ENCODE data around the gene CIZ1. TPM values are rescaled to one million over a fixed set of nuclear protein-coding genes. Genes with fewer than 3 reads are reported as not detected.

Gene CIZ1
- total and polyA plus RNA-seq, 9 of the 15 experiments (the other 6 are each of a cell fraction or from before 2014, with no cell fraction given): 6.6 to 329 (median 87.8) TPM

DNA sequence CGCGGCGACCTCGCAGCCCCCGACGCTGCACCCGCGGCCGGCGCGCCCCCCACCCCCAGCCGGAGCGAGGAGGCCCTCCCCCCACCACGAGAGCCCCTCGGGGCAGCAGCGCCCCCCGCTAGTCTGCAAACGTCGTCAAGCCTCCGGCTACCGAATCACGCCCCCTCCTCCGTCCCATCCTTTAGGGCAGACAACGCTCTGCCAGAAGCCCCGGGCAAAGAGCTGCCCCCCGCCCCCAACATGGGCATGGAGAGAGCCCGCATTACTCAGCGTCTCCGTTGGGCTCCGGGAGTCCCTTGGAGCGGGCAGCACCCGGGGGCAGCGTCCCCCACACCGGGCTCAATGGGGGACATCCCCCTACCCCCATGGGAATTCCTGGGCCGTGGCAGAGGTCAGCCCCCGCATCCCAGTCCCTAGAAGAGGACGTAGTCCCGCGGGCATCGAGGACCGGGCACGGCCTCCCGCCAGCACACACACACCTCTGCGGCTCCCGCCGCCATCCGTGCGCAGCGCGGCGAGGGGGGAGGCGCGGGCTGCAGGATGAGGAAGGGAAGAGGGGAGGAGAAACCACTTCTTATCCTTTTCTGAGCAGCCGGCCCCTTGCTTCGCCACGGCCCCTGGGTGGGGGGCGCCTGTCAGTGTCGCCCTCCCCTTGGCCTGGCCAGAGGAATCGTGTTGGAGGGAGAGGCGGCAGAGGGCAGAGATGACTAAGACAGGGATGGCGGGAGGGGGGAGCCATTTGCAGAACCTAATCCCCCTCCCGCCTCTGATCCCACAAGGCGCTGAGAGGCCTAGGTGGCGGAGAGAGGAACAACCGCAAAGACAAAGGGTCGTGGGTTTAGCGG lies 12.6 kb upstream of the CIZ1 start (continued):
- TF ChIP-seq ZNF764 (CRISPR knock-in tag; IDR thresholded peaks at IDR 0.05; ENCODE audit: low read depth) (peak; percentile 48; the same call in 1 of the 2 replicates), FIP1L1 (IDR thresholded peaks at IDR 0.05; ENCODE audit: low read depth, low read length, poor library complexity, severe bottlenecking) (peak; percentile 79), DACH1 (IDR thresholded peaks at IDR 0.05; ENCODE audit: partially characterized antibody) (no peak), RCOR1 (IDR thresholded peaks at IDR 0.05; ENCODE audit: borderline replicate concordance in 1 of 2, low read depth in 2 of 2, low read length in 2 of 2) (peak in 1 of 2 experiments; percentile 74; a peak in 2 of 4 replicates), CHD4 (IDR thresholded peaks at IDR 0.05; ENCODE audit: insufficient read depth, insufficient replicate concordance, low read depth, low read length, poor library complexity, severe bottlenecking) (no peak), FOSL1 (tag; conservative IDR thresholded peaks at IDR 0.05) (no peak), NR4A1 (CRISPR knock-in tag; IDR thresholded peaks at IDR 0.05) (peak; percentile 70; the same call in 1 of the 2 replicates), NR4A1 (tag; IDR thresholded peaks at IDR 0.05) (no peak), HDGF (IDR thresholded peaks at IDR 0.05) (no peak), TRIM24 (IDR thresholded peaks at IDR 0.05) (peak in 1 of 2 experiments; percentile 55; a peak in 2 of 4 replicates), GTF2E2 (tag; IDR thresholded peaks at IDR 0.05) (no peak; the same call in 1 of the 2 replicates), ZBTB8A (IDR thresholded peaks at IDR 0.05; ENCODE audit: partially characterized antibody) (no peak)
- TF ChIP-seq, protein P1, sequence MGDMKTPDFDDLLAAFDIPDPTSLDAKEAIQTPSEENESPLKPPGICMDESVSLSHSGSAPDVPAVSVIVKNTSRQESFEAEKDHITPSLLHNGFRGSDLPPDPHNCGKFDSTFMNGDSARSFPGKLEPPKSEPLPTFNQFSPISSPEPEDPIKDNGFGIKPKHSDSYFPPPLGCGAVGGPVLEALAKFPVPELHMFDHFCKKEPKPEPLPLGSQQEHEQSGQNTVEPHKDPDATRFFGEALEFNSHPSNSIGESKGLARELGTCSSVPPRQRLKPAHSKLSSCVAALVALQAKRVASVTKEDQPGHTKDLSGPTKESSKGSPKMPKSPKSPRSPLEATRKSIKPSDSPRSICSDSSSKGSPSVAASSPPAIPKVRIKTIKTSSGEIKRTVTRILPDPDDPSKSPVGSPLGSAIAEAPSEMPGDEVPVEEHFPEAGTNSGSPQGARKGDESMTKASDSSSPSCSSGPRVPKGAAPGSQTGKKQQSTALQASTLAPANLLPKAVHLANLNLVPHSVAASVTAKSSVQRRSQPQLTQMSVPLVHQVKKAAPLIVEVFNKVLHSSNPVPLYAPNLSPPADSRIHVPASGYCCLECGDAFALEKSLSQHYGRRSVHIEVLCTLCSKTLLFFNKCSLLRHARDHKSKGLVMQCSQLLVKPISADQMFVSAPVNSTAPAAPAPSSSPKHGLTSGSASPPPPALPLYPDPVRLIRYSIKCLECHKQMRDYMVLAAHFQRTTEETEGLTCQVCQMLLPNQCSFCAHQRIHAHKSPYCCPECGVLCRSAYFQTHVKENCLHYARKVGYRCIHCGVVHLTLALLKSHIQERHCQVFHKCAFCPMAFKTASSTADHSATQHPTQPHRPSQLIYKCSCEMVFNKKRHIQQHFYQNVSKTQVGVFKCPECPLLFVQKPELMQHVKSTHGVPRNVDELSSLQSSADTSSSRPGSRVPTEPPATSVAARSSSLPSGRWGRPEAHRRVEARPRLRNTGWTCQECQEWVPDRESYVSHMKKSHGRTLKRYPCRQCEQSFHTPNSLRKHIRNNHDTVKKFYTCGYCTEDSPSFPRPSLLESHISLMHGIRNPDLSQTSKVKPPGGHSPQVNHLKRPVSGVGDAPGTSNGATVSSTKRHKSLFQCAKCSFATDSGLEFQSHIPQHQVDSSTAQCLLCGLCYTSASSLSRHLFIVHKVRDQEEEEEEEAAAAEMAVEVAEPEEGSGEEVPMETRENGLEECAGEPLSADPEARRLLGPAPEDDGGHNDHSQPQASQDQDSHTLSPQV (IDR thresholded peaks at IDR 0.05): no peak
- TF ChIP-seq, protein P2, sequence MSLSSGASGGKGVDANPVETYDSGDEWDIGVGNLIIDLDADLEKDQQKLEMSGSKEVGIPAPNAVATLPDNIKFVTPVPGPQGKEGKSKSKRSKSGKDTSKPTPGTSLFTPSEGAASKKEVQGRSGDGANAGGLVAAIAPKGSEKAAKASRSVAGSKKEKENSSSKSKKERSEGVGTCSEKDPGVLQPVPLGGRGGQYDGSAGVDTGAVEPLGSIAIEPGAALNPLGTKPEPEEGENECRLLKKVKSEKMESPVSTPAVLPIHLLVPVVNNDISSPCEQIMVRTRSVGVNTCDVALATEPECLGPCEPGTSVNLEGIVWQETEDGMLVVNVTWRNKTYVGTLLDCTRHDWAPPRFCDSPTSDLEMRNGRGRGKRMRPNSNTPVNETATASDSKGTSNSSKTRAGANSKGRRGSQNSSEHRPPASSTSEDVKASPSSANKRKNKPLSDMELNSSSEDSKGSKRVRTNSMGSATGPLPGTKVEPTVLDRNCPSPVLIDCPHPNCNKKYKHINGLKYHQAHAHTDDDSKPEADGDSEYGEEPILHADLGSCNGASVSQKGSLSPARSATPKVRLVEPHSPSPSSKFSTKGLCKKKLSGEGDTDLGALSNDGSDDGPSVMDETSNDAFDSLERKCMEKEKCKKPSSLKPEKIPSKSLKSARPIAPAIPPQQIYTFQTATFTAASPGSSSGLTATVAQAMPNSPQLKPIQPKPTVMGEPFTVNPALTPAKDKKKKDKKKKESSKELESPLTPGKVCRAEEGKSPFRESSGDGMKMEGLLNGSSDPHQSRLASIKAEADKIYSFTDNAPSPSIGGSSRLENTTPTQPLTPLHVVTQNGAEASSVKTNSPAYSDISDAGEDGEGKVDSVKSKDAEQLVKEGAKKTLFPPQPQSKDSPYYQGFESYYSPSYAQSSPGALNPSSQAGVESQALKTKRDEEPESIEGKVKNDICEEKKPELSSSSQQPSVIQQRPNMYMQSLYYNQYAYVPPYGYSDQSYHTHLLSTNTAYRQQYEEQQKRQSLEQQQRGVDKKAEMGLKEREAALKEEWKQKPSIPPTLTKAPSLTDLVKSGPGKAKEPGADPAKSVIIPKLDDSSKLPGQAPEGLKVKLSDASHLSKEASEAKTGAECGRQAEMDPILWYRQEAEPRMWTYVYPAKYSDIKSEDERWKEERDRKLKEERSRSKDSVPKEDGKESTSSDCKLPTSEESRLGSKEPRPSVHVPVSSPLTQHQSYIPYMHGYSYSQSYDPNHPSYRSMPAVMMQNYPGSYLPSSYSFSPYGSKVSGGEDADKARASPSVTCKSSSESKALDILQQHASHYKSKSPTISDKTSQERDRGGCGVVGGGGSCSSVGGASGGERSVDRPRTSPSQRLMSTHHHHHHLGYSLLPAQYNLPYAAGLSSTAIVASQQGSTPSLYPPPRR (CRISPR knock-in tag; IDR thresholded peaks at IDR 0.05; ENCODE audit: borderline replicate concordance): no peak
- TF ChIP-seq, protein P3, sequence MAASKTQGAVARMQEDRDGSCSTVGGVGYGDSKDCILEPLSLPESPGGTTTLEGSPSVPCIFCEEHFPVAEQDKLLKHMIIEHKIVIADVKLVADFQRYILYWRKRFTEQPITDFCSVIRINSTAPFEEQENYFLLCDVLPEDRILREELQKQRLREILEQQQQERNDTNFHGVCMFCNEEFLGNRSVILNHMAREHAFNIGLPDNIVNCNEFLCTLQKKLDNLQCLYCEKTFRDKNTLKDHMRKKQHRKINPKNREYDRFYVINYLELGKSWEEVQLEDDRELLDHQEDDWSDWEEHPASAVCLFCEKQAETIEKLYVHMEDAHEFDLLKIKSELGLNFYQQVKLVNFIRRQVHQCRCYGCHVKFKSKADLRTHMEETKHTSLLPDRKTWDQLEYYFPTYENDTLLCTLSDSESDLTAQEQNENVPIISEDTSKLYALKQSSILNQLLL (CRISPR knock-in tag; IDR thresholded peaks at IDR 0.05; ENCODE audit: borderline replicate concordance): no peak

Data from K562 (cell line).